PFSK-1 (cell line): Measurements from ENCODE around the gene KAZN.

Source experiments
- FOXP2 ChIP-seq: optimal IDR thresholded peaks from 2 replicates; pipeline ENCODE3; 2011; ENCODE audit warnings: borderline replicate concordance, control low read depth, inconsistent platforms; ENCODE audit not compliant: insufficient read depth; ENCODE audit errors: extremely low read length, extremely low read depth
- POLR2AphosphoS5 ChIP-seq: IDR thresholded peaks from 2 replicates; pipeline ENCODE4 v1.6.1; 2012; ENCODE audit warnings: low read depth, mild to moderate bottlenecking, control low read depth, low read length, moderate library complexity
- REST ChIP-seq, 2 experiments: IDR thresholded peaks; 2 replicates each; pipeline versions ENCODE4 v1.6.1 to v1.8.0; 2011 to 2012; ENCODE audit warnings: low read depth in 2 of 2, low read length in 2 of 2, control low read depth in 1 of 2, inconsistent platforms in 1 of 2, mild to moderate bottlenecking in 1 of 2, moderate library complexity in 1 of 2; ENCODE audit not compliant: insufficient read depth in 1 of 2
- SIN3A ChIP-seq: IDR thresholded peaks from 2 replicates; pipeline ENCODE4 v1.6.1; 2012; ENCODE audit warnings: mild to moderate bottlenecking, low read length, moderate library complexity, borderline replicate concordance; ENCODE audit not compliant: insufficient read depth
- TAF1 ChIP-seq: IDR thresholded peaks from 2 replicates; pipeline ENCODE4 v1.6.1; 2012; ENCODE audit warnings: low read length, control low read depth, borderline replicate concordance; ENCODE audit not compliant: insufficient read depth

Gene KAZN

GRCh38 chr1:15159166-15159555 is 560.7 kb downstream of the KAZN start:
- TF ChIP-seq TAF1 (no peak), REST (IDR thresholded peaks at IDR 0.05; ENCODE audit: insufficient read depth in 1 of 2, low read depth in 2 of 2, low read length in 2 of 2) (no peak), SIN3A (no peak), FOXP2 (no peak), POLR2AphosphoS5 (no peak)

- TF ChIP-seq FOXP2 (no peak), REST (IDR thresholded peaks at IDR 0.05; ENCODE audit: insufficient read depth in 1 of 2, low read depth in 2 of 2, low read length in 2 of 2) (no peak), SIN3A (no peak), POLR2AphosphoS5 (no peak), TAF1 (no peak)
Observed at GRCh38 chr1:15160626-15161025, 562.1 kb downstream of the KAZN start.

- TF ChIP-seq POLR2AphosphoS5 (no peak), REST (IDR thresholded peaks at IDR 0.05; ENCODE audit: insufficient read depth in 1 of 2, low read depth in 2 of 2, low read length in 2 of 2) (no peak), SIN3A (no peak), FOXP2 (no peak), TAF1 (no peak)
Observed at GRCh38 chr1:15167386-15167785, 568.9 kb downstream of the KAZN start.
